IMR-90 (cell line): ENCODE data around the gene C15orf62. TPM values are rescaled to one million over a fixed set of nuclear protein-coding genes. Genes with fewer than 3 reads are reported as not detected.

ENCODE experiments used
- ATAC-seq: fragments of 200-7000 bp; cut with Tn5 transposase; 2 replicates; pipeline ENCODE4 v1.9.1; 2020; ENCODE audit warnings: low read depth, mild to moderate bottlenecking, moderate library complexity
- BruUV-seq: library from RNA; stranded (reverse); fragments of 400-500 nt; replicated peaks from 2 replicates; lab custom pipeline; 2021; lab: Mats Ljungman, UMichigan
- CTCF ChIA-PET: fragments of 300-600 bp; formaldehyde crosslinking; extraction: SDS; loops from one replicate; lab custom pipeline; 2021; ENCODE audit warnings: antibody characterized with exemption; lab: Yijun Ruan, JAX
- POLR2A ChIA-PET: fragments of 300-600 bp; sonication (Branson Sonifier 250); formaldehyde crosslinking; loops from one replicate; lab custom pipeline; 2022; ENCODE audit warnings: antibody characterized with exemption; ENCODE audit not compliant: unreplicated experiment; lab: Charles Lee
- DNase-seq: peaks from one replicate; pipeline ENCODE4 v3.0.0; 2013
- H2AFZ ChIP-seq: replicated peaks from 2 replicates; pipeline ENCODE3; 2013; ENCODE audit warnings: low read length, mild to moderate bottlenecking; ENCODE audit not compliant: poor library complexity
- H2AK5ac ChIP-seq: 2 replicates; pipeline ENCODE4 v1.6.1; 2013; ENCODE audit warnings: low read depth, low read length, inconsistent platforms
- H2AK9ac ChIP-seq: replicated peaks from 2 replicates; pipeline ENCODE3; 2013; ENCODE audit warnings: mild to moderate bottlenecking, low read depth, low read length, moderate library complexity; ENCODE audit not compliant: poor library complexity
- H2BK120ac ChIP-seq: 2 replicates; pipeline ENCODE4 v1.6.1; 2013; ENCODE audit warnings: low read depth, low read length, inconsistent platforms
- H2BK15ac ChIP-seq: 3 replicates; pipeline ENCODE4 v1.6.1; 2013; ENCODE audit warnings: low read depth, low read length, inconsistent platforms
- H2BK20ac ChIP-seq: 2 replicates; pipeline ENCODE4 v1.6.1; 2013; ENCODE audit warnings: low read depth, mild to moderate bottlenecking, inconsistent platforms, low read length, moderate library complexity
- H2BK5ac ChIP-seq: 2 replicates; pipeline ENCODE4 v1.6.1; 2013; ENCODE audit warnings: mild to moderate bottlenecking, low read depth, low read length, inconsistent platforms; ENCODE audit not compliant: poor library complexity, severe bottlenecking
- H3K14ac ChIP-seq: replicated peaks from 2 replicates; pipeline ENCODE4 v1.6.1; 2013; ENCODE audit warnings: low read depth, low read length, inconsistent platforms
- H3K18ac ChIP-seq: 2 replicates; pipeline ENCODE4 v1.6.1; 2013; ENCODE audit warnings: low read depth, low read length, control low read depth
- H3K23ac ChIP-seq: 2 replicates; pipeline ENCODE4 v1.6.1; 2013; ENCODE audit warnings: low read depth, low read length, inconsistent platforms
- H3K27ac ChIP-seq: 2 replicates; pipeline ENCODE4 v1.5.1; 2013; ENCODE audit warnings: mild to moderate bottlenecking, control low read depth, low read length; ENCODE audit not compliant: insufficient read depth
- H3K27me3 ChIP-seq: 2 replicates; pipeline ENCODE4 v1.6.1; 2013; ENCODE audit warnings: low read length; ENCODE audit not compliant: control insufficient read depth, insufficient read depth
- H3K36me3 ChIP-seq: 2 replicates; pipeline ENCODE4 v1.6.1; 2013; ENCODE audit warnings: low read length, mixed read lengths; ENCODE audit not compliant: control insufficient read depth, insufficient read depth
- H3K4ac ChIP-seq: 2 replicates; pipeline ENCODE4 v1.6.1; 2013; ENCODE audit warnings: low read depth, low read length, inconsistent platforms
- H3K4me1 ChIP-seq: 2 replicates; pipeline ENCODE4 v1.6.1; 2013; ENCODE audit warnings: low read length, mixed read lengths; ENCODE audit not compliant: control insufficient read depth, insufficient read depth
- H3K4me2 ChIP-seq: 2 replicates; pipeline ENCODE4 v1.6.1; 2013; ENCODE audit warnings: low read depth, mild to moderate bottlenecking, control low read depth, low read length, moderate library complexity
- H3K4me3 ChIP-seq: 2 replicates; pipeline ENCODE4 v1.5.1; 2013; ENCODE audit warnings: low read depth, mild to moderate bottlenecking, control low read depth, low read length, moderate library complexity; ENCODE audit not compliant: insufficient read depth
- H3K56ac ChIP-seq: 2 replicates; pipeline ENCODE4 v1.6.1; 2013; ENCODE audit warnings: low read length, inconsistent platforms; ENCODE audit not compliant: insufficient read depth; ENCODE audit errors: extremely low read depth
- H3K79me1 ChIP-seq, 2 experiments: 2 replicates each; pipeline ENCODE4 v1.6.1; 2013; ENCODE audit warnings: low read length in 2 of 2, inconsistent platforms in 1 of 2, low read depth in 1 of 2
- H3K9ac ChIP-seq: 2 replicates; pipeline ENCODE4 v1.6.1; 2013; ENCODE audit warnings: low read depth, low read length, control low read depth
- H3K9me1 ChIP-seq: 2 replicates; pipeline ENCODE4 v1.6.1; 2013; ENCODE audit warnings: low read length, inconsistent platforms; ENCODE audit not compliant: insufficient read depth
- H3K9me3 ChIP-seq: 2 replicates; pipeline ENCODE4 v1.6.1; 2013; ENCODE audit warnings: low read length; ENCODE audit not compliant: control insufficient read depth, insufficient read depth
- H4K20me1 ChIP-seq: 2 replicates; pipeline ENCODE4 v1.6.1; 2013; ENCODE audit warnings: low read length, inconsistent platforms; ENCODE audit not compliant: insufficient read depth
- H4K5ac ChIP-seq: 2 replicates; pipeline ENCODE4 v1.6.1; 2013; ENCODE audit warnings: mild to moderate bottlenecking, low read depth, low read length, control low read depth
- H4K8ac ChIP-seq, 2 experiments: 2 replicates each; pipeline ENCODE4 v1.6.1; 2013; ENCODE audit warnings: low read depth in 2 of 2, low read length in 2 of 2, control low read depth in 1 of 2, inconsistent platforms in 1 of 2
- H4K91ac ChIP-seq: 2 replicates; pipeline ENCODE4 v1.6.1; 2013; ENCODE audit warnings: low read depth, low read length, inconsistent platforms; ENCODE audit not compliant: insufficient read depth
- BHLHE40 ChIP-seq: fragments of 150-350 bp; IDR thresholded peaks from 2 replicates; pipeline ENCODE4 v1.6.1; 2016; ENCODE audit warnings: mild to moderate bottlenecking, low read depth, low read length
- CEBPB ChIP-seq: IDR thresholded peaks from 2 replicates; pipeline ENCODE4 v1.6.1; 2012; ENCODE audit warnings: low read depth, low read length, improper control_type of control experiment
- CHD1 ChIP-seq: IDR thresholded peaks from 2 replicates; pipeline ENCODE4 v1.6.1; 2012; ENCODE audit warnings: low read depth, low read length, improper control_type of control experiment
- MAFK ChIP-seq: IDR thresholded peaks from 2 replicates; pipeline ENCODE4 v1.6.1; 2012; ENCODE audit warnings: low read depth, low read length, improper control_type of control experiment
- MXI1 ChIP-seq: IDR thresholded peaks from 2 replicates; pipeline ENCODE4 v1.6.1; 2012; ENCODE audit warnings: low read depth, mild to moderate bottlenecking, low read length, moderate library complexity, borderline replicate concordance
- NFE2L2 ChIP-seq: fragments of 150-350 bp; IDR thresholded peaks from 2 replicates; pipeline ENCODE4 v1.6.1; 2016; ENCODE audit warnings: low read depth, mild to moderate bottlenecking, low read length
- POLR2A ChIP-seq: IDR thresholded peaks from 2 replicates; pipeline ENCODE4 v1.6.1; 2012; ENCODE audit warnings: mild to moderate bottlenecking, low read depth, low read length
- RAD21 ChIP-seq: IDR thresholded peaks from 2 replicates; pipeline ENCODE4 v1.6.1; 2012; ENCODE audit warnings: low read length, improper control_type of control experiment
- RCOR1 ChIP-seq: IDR thresholded peaks from 2 replicates; pipeline ENCODE4 v1.6.1; 2012; ENCODE audit warnings: mild to moderate bottlenecking, low read length, improper control_type of control experiment; ENCODE audit not compliant: insufficient replicate concordance
- RFX5 ChIP-seq: IDR thresholded peaks from 2 replicates; pipeline ENCODE4 v1.8.0; 2012; ENCODE audit warnings: low read depth, mild to moderate bottlenecking, low read length, moderate library complexity
- SMC3 ChIP-seq: fragments of 150-350 bp; IDR thresholded peaks from 2 replicates; pipeline ENCODE4 v1.6.1; 2016; ENCODE audit warnings: low read depth, mild to moderate bottlenecking, antibody characterized with exemption, low read length, moderate library complexity
- WGBS, 2 experiments: methylation state at CpG; one replicate each; pipeline versions ENCODE4 v1.1.5 to v1.1.7; 2013; ENCODE audit warnings: missing lambda C conversion rate in 2 of 2; ENCODE audit not compliant: insufficient read length in 1 of 2; ENCODE audit errors: extremely low coverage in 2 of 2; 5-methylcytosine and 5-hydroxymethylcytosine counted together
- dilution Hi-C: fragments of 300-500 bp; cut with HindIII; formaldehyde crosslinking; loops from one replicate; pipeline ENCODE4 v1.14.3; 2018; ENCODE audit warnings: low sequenced_read_pairs; ENCODE audit not compliant: unreplicated experiment
- in situ Hi-C: fragments of 300-500 bp; cut with MboI; formaldehyde crosslinking; loops from 3 replicates; pipeline ENCODE4 v1.14.3; 2019; ENCODE audit warnings: low sequenced_read_pairs, inconsistent platforms, mixed read lengths
- intact Hi-C: fragments of 100-400 bp; cut with micrococcal nuclease; formaldehyde crosslinking; loops from 2 replicates; pipeline ENCODE4 v1.10.0; 2022
- polyA plus RNA-seq, 3 experiments: library from polyadenylated mRNA; depleted of rRNA; stranded (reverse); fragments of >200 nt; gene quantifications; 2 replicates each; pipeline ENCODE4 v1.2.3, GENCODE V29; 2012; ENCODE audit warnings: low replicate concordance in 1 of 3
- total RNA-seq: library from RNA; depleted of rRNA; stranded (reverse); fragments of >200 nt; gene quantifications from 2 replicates; pipeline ENCODE4 v1.2.3, GENCODE V29; 2012
- TF ChIP-seq, protein P1 (sequence below): fragments of 150-350 bp; IDR thresholded peaks from 2 replicates; pipeline ENCODE4 v1.6.1; 2017; ENCODE audit warnings: mild to moderate bottlenecking, antibody characterized with exemption, low read length, low read depth

C15orf62 gene
- total and polyA plus RNA-seq, 2 of the 4 experiments (the other 2 are of a cell fraction) = not detected

DNA sequence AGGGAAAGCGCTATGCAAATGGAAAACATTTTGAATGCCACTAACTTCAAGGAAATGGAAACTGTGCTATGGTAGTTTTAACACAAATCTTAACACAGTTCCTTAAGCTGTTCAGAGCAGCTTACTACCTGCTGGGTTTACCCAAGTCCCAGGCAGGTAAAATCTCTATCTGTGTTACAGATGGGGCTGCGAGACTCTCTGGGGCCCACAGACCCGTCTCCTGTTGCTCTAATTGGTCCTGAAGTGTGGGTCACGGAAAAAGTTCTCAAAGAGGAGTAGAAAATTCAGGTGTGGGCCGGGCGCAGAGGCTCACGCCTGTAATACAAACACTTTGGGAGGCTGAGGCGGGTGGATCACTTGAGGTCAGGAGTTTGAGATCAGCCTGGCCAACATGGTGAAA lies 20.2 kb downstream of the C15orf62 start:
- TF ChIP-seq RAD21 = no peak
- no peak for TF ChIP-seq POLR2A
- TF ChIP-seq NFE2L2 = no peak
- no peak for TF ChIP-seq CEBPB
- no peak for TF ChIP-seq MAFK
- TF ChIP-seq CHD1 = no peak
- TF ChIP-seq, protein P1, sequence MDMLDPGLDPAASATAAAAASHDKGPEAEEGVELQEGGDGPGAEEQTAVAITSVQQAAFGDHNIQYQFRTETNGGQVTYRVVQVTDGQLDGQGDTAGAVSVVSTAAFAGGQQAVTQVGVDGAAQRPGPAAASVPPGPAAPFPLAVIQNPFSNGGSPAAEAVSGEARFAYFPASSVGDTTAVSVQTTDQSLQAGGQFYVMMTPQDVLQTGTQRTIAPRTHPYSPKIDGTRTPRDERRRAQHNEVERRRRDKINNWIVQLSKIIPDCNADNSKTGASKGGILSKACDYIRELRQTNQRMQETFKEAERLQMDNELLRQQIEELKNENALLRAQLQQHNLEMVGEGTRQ = no peak
- no peak for TF ChIP-seq RCOR1
- TF ChIP-seq RFX5 = no peak
- TF ChIP-seq SMC3 = no peak
- TF ChIP-seq MXI1 = no peak
- no peak for TF ChIP-seq BHLHE40
- BruUV-seq = no TSS peak
- Histone ChIP-seq H3K27ac (no peak overlapping the region), H4K5ac (no peak overlapping the region), H4K8ac (no peak overlapping the region), H3K14ac (no peak overlapping the region), H3K4me1 (peaks cover 13% of the 10 kb centered on the region), H2BK5ac (no peak overlapping the region), H3K4me2 (no peak overlapping the region), H2AK9ac (no peak overlapping the region), H2BK20ac (no peak overlapping the region), H3K4me3 (no peak overlapping the region), H2BK15ac (no peak overlapping the region), H2AK5ac (no peak overlapping the region), H4K91ac (no peak overlapping the region), H3K4ac (no peak overlapping the region), H3K9me1 (peaks cover 14% of the 10 kb centered on the region; the same call in 1 of the 2 replicates), H2BK120ac (no peak overlapping the region), H2AFZ (no peak overlapping the region), H4K20me1 (peaks cover 42% of the 10 kb centered on the region; the same call in 1 of the 2 replicates), H3K27me3 (no peaks in the 10 kb centered on the region), H3K23ac (no peak overlapping the region), H3K79me1 (peaks cover 45 to 78% of the 10 kb centered on the region in 2 experiments), H3K18ac (no peak overlapping the region), H3K9ac (no peak overlapping the region), H3K36me3 (peaks cover 2% of the 10 kb centered on the region; the same call in 1 of the 2 replicates), H3K9me3 (no peaks in the 10 kb centered on the region), H3K56ac (no peak overlapping the region)
- ATAC-seq = no peak
- dilution Hi-C loops (no loop called here), in situ Hi-C loops (no loop called here), intact Hi-C loops (no loop called here)
- no peak for DNase-seq
- ChIA-PET POLR2A (no interaction called here), CTCF (interaction anchor here (0.6 kb wide), 1 partner anchor 247 kb away, joined by 3 read pairs; no protein-coding TSS in a partner anchor)
- WGBS, 2 experiments = 93% methylated on average over 5 of the region's 8 CpGs; no CpG with 5 or more reads in 1 of the 2 experiments
